NCI-H82 (cell line): ENCODE measurements around the gene TOR3A.
A peak's percentile ranks its signal among the peaks of the same experiment; 100 is the strongest.
"Not testable (repeated sequence)": the region's sequence is repeated elsewhere in the genome, so short reads cannot be mapped to it uniquely, and the experiment has no call there.

Experiments
- DNase-seq: peaks from one replicate; lab custom pipeline; 2025; lab: John Stamatoyannopoulos, UW

TOR3A gene

DNA sequence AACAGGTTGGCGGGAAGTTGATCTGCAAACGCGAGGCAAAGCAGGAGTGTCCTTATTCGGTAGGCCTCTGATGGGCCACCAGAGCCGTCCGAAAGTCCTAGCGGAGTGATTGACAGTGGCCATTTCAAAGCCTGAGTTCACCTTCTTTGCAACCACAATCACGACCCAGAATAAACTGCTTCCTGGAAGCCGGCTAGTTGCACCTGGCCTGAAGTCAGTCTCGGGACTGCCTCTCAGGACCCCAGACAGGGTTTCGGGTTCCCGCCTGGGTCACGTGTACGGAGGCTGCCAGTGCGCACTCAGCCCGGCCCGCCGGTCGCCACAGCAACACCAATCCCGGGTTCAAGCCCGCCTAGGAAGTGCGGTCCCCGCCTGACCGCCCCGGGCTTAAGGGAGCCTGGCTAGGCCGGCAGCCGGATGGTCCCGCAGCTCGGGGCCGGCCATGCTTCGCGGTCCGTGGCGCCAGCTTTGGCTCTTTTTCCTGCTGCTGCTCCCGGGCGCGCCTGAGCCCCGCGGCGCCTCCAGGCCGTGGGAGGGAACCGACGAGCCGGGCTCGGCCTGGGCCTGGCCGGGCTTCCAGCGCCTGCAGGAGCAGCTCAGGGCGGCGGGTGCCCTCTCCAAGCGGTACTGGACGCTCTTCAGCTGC, at the start of gene TOR3A:
TOR3A (plus strand) TSS at position 384 of the 646 bp plus-strand sequence; CDS start at position 443, 59 bp downstream.
- peak; percentile 85 for DNase-seq

GRCh38 chr1:179034720-179035119, 47.1 kb upstream of the TOR3A start:
- no peak for DNase-seq

GRCh38 chr1:179036844-179037465, 44.9 kb upstream of the TOR3A start:
- no peak for DNase-seq

DNA sequence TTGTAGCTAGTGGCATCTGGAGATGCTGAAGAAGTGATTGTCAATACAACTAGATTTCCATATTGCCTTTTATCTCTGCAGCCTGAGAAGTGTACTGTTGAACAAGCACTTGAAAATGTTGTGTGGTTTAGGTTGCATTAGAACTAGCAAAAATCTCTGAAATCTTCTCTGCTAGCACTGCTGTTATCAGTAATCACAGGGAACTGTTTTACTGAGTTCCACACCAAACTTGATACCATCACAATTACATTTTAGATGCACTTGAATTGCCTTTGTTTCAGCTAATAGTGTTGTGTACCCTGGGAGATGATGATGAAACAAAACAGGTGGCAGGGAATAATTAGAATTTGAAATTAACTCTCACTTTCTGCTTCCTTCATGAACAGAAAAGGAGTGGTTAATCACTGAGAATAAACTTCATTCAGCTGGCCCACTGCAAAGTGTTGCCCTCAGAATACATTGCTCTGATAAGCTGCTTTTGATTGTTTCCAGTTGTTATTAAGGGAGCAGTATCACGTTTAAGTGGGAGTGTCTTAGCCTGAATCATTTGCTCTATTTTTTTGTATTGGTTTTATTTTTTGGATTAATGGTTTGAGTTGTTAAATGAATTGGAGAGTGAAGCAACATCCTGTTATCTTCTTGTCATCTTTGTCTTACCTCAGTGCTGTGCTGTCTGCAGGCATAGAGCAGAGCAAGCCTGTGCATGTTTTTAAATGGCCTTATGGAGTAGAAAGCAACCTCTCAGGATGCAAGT, 43.2 kb upstream of the TOR3A start:
- no peak for DNase-seq

DNA sequence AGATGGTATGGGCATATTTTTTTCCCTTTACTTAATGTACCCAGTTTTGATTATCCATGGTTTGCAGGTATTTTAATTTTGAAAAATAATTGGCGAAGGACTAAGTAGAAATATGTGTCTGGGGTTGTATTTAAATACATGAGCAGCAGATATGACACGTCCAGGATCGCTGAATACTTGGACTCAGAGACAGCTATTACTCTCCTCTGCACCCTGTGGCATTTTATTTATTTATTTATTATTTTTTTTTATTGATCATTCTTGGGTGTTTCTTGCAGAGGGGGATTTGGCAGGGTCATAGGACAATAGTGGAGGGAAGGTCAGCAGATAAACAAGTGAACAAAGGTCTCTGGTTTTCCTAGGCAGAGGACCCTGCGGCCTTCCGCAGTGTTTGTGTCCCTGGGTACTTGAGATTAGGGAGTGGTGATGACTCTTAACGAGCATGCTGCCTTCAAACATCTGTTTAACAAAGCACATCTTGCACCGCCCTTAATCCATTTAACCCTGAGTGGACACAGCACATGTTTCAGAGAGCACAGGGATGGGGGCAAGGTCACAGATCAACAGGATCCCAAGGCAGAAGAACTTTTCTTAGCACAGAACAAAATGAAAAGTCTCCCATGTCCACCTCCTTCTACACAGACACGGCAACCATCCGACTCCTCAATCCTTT, 42.2 kb upstream of the TOR3A start:
- DNase-seq, result not testable (repeated sequence)

GRCh38 chr1:179040175-179040551, 41.7 kb upstream of the TOR3A start:
- not testable (repeated sequence) for DNase-seq

- no peak for DNase-seq
Observed at GRCh38 chr1:179042087-179042486, 39.8 kb upstream of the TOR3A start.

DNA sequence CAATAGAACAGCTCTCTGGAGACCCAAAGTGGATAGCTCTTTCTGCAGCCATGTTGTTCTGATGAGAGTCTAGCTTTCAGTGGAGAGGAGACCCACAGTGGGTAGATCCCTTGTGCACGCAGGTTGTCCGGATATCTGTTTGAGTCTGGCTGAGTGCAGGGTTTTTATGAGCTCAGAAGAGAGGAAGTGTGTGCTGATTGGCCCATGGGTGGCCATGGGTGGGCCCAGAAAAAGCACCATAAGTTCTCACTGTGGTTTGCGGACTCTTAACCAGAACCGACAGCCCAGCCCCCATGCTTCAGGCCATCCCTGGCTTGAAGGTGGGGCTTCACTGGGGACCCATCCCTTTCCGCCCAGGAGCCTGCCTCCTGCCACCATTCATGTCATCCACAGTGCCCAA, 39.2 kb upstream of the TOR3A start:
- DNase-seq, result no peak

DNA sequence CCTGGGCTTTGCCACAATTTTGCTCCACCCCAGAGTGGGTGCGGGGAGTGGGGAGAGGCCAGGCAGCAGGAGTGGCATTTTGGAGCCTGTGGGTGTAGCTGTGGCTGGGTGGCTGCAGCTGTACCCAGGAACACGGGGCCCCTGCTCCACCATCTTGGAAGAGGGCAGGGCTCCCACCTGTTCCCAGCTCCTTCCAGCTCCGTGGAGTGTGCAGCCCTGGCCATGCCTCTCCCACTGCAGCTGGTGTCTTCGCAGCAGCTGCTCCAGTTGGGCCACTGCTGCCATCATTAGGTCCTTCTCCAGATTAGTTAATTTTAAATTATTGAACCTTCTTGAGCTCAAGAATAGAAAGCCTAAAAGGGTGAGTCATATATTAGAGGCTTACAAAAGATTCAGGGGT, 38.6 kb upstream of the TOR3A start:
- no peak for DNase-seq

DNA sequence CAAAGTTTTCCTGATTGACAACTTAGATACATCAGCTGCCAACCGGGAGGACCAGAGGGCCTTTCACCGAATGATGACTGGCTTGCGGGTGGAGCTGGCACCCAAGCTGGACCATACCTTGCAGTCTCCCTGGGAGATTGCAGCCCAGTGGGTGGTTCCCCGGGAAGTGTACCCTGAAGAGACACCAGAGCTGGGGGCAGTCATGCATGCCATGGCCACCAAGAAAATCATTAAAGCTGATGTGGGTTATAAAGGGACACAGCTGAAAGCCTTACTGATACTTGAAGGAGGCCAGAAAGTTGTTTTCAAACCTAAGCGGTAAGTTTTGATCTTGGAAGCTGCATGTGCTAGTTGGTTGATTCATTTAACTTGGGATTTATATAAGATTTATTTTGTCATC, 38.0 kb upstream of the TOR3A start:
- DNase-seq, result no peak

GRCh38 chr1:179046808-179047635, 34.8 kb upstream of the TOR3A start:
- DNase-seq, result no peak

DNA sequence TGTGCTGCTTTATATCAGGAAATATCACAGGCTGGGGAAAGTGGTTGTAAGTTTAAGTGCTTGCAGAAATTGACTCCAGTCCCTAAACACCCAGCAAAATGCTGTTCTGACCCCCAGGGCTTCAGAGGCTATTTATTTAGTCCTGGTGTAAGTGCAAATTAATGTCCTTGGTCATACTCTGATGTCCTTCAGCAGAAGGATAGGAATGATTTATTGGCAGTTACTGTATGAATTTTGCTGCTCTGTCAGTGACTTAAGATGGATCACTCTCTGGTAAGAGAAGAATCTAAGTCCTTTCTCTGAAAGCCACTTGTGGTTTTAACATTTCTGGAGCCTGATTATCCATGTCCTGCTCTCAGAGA, 34.3 kb upstream of the TOR3A start:
- no peak for DNase-seq

GRCh38 chr1:179048339-179049124, 33.3 kb upstream of the TOR3A start:
- DNase-seq, result no peak

- no peak for DNase-seq
Observed at GRCh38 chr1:179052776-179053175, 29.1 kb upstream of the TOR3A start.

DNA sequence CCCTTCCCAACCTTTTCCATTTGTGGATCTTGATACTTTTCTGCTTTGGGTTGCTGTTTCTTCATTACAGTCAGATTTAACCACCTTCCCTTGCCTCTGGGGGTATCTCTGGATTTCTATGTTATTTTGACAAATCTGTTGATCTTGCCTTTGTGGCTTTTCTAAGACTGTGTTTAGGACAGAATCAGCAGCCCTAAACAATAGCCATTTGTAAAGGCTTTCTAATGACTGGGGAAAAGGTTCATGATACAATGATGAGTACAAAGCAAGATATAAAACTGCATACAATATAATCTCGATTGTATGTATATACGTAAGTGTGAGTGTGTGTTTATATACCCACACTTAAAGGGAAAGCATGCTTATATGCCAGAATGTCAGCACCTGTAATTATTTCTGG, 28.4 kb upstream of the TOR3A start:
- DNase-seq, result no peak

DNA sequence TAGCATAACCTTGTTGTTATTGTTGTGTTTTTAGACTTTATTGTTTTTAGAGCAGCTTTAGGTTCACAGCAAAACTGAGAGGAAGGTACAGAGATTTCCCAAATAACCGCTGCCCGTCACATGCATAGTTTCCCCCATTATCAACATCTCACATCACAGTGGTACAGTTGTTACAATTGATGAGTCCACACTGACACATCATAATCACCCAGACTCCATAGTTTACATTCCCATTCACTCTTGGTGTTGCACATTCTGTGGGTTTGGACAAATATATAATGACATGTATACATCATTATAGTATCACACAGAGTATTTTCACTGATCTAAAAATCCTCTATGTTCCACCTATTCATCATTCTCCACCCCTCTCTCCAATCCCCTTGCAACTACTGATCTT, 25.9 kb upstream of the TOR3A start:
- no peak for DNase-seq

DNA sequence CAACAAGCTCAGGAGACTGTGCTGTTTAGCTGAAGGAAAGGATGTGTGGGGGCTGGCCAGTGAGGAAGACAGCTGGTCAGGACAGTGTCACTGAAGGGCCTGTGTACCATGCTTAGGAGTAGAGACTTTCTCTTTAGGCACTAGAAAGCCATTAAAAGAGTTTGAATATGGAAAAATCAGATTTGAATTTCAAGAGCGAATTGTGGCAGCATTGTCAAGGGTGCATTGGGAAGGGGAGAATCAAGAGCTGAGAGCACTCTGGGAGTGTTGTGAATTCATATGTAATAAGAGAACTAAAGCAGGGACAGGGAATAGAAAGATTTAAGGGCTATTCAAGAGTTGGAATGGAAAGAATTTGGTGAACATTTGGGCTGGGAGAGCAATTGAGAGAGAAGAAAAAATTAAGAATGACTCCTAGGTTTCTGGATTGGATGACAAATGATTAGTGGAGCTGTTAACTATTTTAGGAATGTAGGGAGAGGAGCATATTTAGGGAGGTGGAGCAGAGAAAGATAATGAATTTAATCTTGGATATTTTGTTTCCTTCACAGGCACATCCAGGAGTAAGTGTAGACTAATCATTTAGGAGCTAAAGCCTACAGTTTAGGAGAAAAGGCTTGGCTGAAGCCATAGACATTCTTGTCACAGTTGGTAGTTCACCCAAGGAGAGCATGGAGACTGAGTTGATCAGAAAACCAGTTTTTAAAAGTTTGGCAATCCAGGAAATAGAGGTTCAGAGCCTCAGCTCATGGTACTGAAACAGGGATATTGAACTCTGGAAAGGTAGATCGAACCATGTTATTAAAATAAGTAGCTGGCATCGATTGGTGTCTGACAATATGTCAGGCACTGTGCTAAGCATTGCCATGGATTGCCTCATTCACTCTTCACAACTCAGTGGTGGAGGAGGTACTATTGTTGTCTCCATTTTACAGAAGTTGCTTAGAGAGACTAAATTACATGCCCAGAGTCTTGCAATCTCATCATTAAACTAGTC, 23.1 kb upstream of the TOR3A start:
- no peak for DNase-seq

DNA sequence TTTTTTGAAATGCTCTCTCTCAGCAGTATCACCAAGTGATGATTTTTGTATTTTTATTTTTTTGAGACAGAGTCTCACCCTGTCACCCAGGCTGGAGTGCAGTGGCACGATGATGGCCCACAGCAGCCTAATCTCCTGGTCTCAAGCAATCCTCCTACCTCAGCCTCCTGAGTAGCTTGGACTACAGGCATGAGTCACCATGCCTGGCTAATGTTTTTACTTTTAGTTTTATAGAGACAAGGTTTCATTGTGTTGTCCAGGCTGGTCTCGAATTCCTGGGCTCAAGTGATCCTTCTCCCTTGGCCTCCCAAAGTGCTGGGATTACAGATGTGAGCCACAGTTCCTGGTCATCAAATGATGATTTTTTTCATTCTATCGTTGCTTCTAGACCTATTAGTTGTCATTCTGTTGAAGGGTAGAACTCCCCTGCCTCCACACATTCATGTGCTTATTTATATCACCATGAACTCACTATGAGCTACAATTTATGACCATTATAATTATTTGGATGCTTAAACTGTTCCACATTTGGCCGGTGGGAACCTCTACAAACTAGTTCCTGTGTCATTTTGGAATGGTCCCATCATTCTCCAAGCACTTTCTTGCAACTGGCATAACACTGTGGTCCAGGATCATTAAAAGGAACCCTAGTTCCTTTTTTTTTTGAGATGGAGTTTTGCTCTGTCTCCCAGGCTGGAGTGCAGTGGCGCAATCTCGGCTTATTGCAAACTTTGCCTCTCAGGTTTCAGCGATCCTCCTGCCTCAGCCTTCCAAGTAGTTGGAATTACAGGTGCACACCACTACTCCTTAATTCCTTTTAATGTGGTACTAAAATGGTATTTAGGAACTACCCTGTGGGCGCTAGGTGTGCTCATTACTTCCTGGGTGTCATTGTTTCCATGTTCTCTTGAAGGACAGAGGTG, 20.2 kb upstream of the TOR3A start:
- DNase-seq, result no peak

DNA sequence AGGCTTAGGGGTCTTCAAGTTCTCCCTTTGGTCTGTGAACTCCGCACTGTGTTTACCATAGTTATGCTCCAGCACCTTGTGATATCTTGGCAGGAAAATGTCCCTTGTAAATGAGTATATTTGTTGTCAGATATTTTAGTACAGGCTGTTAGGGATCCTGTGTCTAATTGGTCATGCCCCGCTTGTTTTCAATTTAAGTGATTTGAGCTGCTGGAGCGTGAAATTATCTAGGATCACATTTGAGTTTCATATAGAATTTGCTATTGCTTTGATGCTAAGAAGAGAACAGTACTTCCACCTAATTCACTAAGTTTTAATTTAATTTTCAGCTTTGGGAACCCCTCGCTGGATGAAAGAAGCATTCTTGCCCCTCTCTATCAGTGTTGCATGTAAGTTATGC, 15.4 kb upstream of the TOR3A start:
- no peak for DNase-seq
